Activated CD4-positive, alpha-beta memory T cell treated with anti-CD3 and anti-CD28 coated beads for 36 hours (primary cell): ENCODE data around the gene RIOK1. TPM values are rescaled to one million over a fixed set of nuclear protein-coding genes. Genes with fewer than 3 reads are reported as not detected.

Experiments used
- CTCF ChIA-PET: fragments of 350-600 bp; sonication (Branson Sonifier 250); formaldehyde crosslinking; loops from one replicate; lab custom pipeline; 2021; ENCODE audit warnings: antibody characterized with exemption, inconsistent platforms; lab: Charles Lee
- POLR2A ChIA-PET: fragments of 350-600 bp; sonication (Branson Sonifier 250); formaldehyde crosslinking; loops from one replicate; lab custom pipeline; 2021; ENCODE audit warnings: antibody characterized with exemption; lab: Charles Lee
- DNase-seq: peaks from one replicate; pipeline ENCODE4 v3.0.0-alpha.2; 2020
- H3K27ac Mint-ChIP-seq: one replicate; pipeline ENCODE4 v1.8.0; 2021; ENCODE audit warnings: mixed read lengths
- H3K27me3 Mint-ChIP-seq: one replicate; pipeline ENCODE4 v1.8.0; 2021; ENCODE audit warnings: mixed read lengths
- H3K36me3 Mint-ChIP-seq: one replicate; pipeline ENCODE4 v1.8.0; 2021; ENCODE audit warnings: mixed read lengths
- H3K4me1 Mint-ChIP-seq: one replicate; pipeline ENCODE4 v1.8.0; 2021; ENCODE audit warnings: low read depth, mixed read lengths
- H3K4me3 Mint-ChIP-seq: one replicate; pipeline ENCODE4 v1.8.0; 2021; ENCODE audit warnings: mild to moderate bottlenecking, mixed read lengths
- H3K9me3 Mint-ChIP-seq: one replicate; pipeline ENCODE4 v1.8.0; 2021; ENCODE audit warnings: mixed read lengths
- intact Hi-C: fragments of 100-400 bp; cut with micrococcal nuclease; formaldehyde crosslinking; loops from one replicate; pipeline ENCODE4 v1.15.1; 2023
- total RNA-seq, 2 experiments: library from RNA; stranded (reverse); gene quantifications; one replicate each; pipeline ENCODE4 v1.2.3, GENCODE V29; 2021

The RIOK1 gene
- total RNA-seq, 2 experiments from 2014 or later = 33.5 to 38.7 TPM

DNA sequence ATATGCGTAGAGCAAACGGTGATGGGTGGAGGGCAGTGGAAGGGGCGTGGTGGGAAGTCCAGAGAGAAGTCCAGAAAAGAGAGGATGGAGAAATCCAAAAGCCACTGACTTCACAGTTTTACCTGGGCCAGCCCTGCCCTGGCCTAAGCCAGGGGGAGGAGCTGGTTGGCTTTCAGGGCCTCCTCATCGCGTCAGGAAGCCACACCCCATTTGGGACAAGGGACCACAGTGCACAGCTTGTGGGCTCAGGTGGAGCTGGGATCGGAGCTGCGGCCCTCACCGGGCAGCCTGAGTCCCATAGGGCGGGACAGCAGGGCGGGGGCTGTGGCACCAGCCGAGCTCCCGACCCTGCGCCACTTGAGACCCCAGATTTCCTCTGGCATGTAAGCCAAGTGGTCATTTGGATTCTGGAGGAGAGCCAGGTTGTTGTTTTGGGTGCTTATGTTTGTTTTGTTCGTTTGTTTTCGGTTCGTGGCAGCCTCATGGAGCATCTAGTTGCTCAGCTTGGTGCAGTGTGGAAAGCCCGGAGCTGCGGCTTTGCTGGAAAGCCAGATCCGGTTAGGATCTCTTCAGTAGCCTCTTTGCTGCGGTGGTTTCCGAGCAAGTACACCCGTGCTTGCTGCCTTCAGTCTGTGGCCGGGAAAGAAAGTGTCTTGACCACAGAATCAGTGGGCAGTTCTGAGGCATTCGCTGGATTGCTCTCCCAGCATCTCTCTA, 42.2 kb downstream of the RIOK1 start:
- no peak for DNase-seq
- Mint-ChIP-seq H3K4me3 (no peak overlapping the region), H3K36me3 (no peaks in the 10 kb centered on the region), H3K27ac (no peak overlapping the region), H3K27me3 (no peaks in the 10 kb centered on the region), H3K9me3 (peaks cover 6% of the 10 kb centered on the region), H3K4me1 (no peaks in the 10 kb centered on the region)
- POLR2A ChIA-PET = interaction anchor here (0.6 kb wide), 1 partner anchor 386 kb away, joined by 3 read pairs; no protein-coding TSS in a partner anchor
- intact Hi-C loops = no loop called here
- CTCF ChIA-PET = no interaction called here

DNA sequence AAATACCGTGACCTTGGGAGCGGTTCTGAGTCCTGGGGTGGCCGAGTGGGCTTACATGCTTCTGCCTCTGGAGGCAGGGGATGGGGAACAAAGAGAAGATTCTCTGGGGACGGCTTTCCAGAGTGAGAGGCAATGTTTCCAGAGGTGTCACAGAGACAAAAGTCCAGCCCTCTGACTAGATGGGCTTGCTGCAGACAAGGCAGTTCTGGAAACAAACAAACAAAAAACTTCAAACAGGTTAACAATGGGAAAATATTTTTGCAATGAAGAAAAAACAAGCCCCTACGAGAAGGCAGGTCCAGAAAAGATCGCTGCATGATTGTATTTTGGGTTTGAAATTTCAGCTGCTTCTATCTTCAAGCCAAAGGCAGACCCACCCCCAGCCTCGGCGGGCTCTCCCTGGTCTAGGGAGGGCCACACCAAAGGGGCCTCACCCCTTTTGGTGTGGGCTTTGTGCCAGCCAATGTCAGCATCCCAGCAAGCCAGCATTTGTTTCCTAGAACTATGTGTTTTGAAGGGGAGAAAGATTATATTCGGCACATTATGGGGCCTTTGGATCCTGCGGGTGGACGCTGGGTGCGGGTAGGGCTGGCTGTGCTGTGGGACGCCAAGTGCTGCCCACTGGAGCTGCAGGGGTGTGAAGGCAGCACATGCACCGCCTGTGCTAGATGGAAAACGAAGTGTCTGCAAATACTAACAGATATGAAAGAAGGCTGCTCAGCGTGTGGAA, 42.9 kb downstream of the RIOK1 start:
- intact Hi-C loops = no loop called here
- ChIA-PET POLR2A (no interaction called here), CTCF (no interaction called here)
- H3K4me3 Mint-ChIP-seq = no peak overlapping the region
- no peak for DNase-seq
- H3K9me3 Mint-ChIP-seq = peaks cover 6% of the 10 kb centered on the region
- no peaks in the 10 kb centered on the region for H3K27me3 Mint-ChIP-seq
- no peak overlapping the region for H3K27ac Mint-ChIP-seq
- H3K36me3 Mint-ChIP-seq = no peaks in the 10 kb centered on the region
- no peaks in the 10 kb centered on the region for H3K4me1 Mint-ChIP-seq

DNA sequence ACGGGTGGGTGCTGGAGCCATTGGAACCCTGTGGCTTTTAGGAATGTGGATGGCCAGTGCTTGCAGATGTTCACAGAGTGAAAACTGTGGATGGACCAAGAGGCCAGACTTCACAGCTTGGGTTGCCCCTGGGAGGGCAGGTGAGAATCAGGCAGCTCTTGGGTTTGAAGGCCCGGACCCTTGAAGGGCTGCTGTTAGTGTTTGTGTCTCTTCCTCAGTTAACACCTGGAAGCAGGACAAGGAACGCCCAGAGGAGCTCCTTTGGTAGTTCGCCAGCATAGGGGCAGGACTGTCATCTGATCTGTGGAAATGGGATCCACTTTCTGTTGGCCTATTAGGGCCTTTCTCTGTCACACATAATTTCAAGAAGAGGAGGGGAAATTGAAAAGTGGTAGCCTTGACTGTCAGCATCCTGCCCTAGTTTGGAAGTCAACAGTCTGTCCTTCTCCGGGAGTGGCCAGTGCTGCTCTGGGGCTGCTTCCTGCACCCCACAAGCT, 43.6 kb downstream of the RIOK1 start:
- Mint-ChIP-seq H3K4me3 (no peak overlapping the region), H3K9me3 (peaks cover 6% of the 10 kb centered on the region), H3K4me1 (no peaks in the 10 kb centered on the region), H3K27ac (no peak overlapping the region), H3K36me3 (no peaks in the 10 kb centered on the region), H3K27me3 (no peaks in the 10 kb centered on the region)
- intact Hi-C loops = no loop called here
- ChIA-PET POLR2A (no interaction called here), CTCF (no interaction called here)
- DNase-seq = no peak

DNA sequence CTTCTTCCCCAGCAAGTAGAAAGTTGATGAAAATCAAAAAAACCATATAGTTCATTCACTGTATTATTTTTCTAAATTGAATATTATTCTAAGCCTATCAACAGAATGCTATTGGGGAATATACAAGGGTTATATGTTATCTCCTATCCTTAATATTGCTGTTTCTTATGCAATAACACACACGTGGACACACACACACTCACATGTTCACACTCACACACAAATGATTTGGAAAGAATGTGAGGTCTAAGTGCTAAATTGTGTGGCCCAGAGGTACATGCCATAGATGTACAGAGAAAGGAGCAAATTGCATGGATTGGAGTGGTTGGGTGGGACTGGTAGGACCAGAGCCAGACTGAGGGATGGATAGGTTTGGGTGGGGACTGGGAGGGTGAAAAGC, 45.1 kb downstream of the RIOK1 start:
- Mint-ChIP-seq H3K36me3 (no peaks in the 10 kb centered on the region), H3K4me3 (no peak overlapping the region), H3K27ac (no peak overlapping the region), H3K27me3 (no peaks in the 10 kb centered on the region), H3K4me1 (peaks cover 10% of the 10 kb centered on the region), H3K9me3 (peaks cover 6% of the 10 kb centered on the region)
- intact Hi-C loops = no loop called here
- ChIA-PET CTCF (interaction anchor here (0.6 kb wide), 1 partner anchor 45 kb away, joined by 3 read pairs; the partner anchor contains the start of genes CAGE1 and RIOK1), POLR2A (no interaction called here)
- no peak for DNase-seq

DNA sequence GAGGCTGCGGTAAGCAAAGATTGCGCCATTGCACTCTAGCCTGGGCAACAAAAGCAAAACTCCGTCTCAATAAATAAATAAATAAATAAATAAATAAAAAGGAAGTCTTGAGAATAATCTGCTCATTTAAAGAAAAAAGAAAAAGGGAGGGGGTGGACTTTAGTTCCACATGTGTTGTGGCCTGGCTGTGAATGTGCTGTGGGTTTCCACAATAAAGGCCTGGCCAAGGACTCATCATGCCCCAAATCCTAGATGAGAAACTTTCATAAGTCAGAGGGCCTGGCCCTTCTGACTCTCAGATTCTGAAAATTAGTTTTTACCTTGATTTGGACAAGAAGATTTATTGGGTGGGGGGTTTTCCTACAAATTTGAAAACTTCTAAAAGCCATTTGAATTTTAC, 48.4 kb downstream of the RIOK1 start:
- Mint-ChIP-seq H3K9me3 (peaks cover 8% of the 10 kb centered on the region), H3K4me3 (no peak overlapping the region), H3K36me3 (no peaks in the 10 kb centered on the region), H3K27ac (no peak overlapping the region), H3K4me1 (peaks cover 14% of the 10 kb centered on the region), H3K27me3 (no peaks in the 10 kb centered on the region)
- ChIA-PET CTCF (no interaction called here), POLR2A (no interaction called here)
- no peak for DNase-seq
- intact Hi-C loops = no loop called here

DNA sequence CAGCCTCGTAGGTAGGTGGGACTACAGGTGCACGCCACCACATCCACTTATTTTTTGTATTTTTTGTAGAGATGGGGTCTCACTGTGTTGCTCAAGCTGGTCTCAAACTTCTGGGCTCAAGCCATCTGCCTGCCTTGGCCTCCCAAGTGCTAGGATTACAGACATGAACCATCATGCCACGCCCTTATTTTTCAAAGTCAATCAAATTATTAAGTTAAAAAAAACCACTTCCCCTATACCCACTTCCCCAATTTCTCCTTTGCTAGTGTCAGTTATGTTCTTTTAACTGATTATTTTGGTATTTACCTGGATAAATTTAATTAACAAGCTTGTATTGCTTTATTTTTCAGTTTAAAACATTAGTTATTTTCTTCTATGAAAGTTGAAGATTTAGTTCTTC, 49.6 kb downstream of the RIOK1 start:
- H3K4me3 Mint-ChIP-seq = no peak overlapping the region
- no peaks in the 10 kb centered on the region for H3K27me3 Mint-ChIP-seq
- intact Hi-C loops = no loop called here
- DNase-seq = no peak
- ChIA-PET POLR2A (no interaction called here), CTCF (interaction anchor here (0.6 kb wide), 1 partner anchor 11 kb away, joined by 3 read pairs; no protein-coding TSS in a partner anchor)
- peaks cover 8% of the 10 kb centered on the region for H3K9me3 Mint-ChIP-seq
- peaks cover 14% of the 10 kb centered on the region for H3K4me1 Mint-ChIP-seq
- no peak overlapping the region for H3K27ac Mint-ChIP-seq
- no peaks in the 10 kb centered on the region for H3K36me3 Mint-ChIP-seq

DNA sequence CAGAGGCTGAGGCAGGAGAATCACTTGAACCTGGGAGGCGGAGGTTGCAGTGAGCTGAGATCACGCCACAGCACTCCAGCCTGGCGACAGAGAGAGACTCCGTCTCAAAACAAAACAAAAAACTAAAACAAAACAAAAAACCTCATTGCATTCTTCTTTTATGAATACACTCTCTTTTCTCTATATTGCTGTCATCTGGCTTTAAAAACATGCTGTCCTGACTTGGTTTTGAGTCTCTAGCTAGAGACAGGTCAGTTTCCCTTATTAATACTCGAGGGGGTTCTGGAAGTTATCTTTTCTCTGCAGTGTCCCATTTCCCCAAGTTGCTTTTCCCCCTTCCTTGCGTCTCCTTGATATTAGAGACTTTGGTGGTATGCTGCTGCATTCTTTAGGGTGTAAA, 50.9 kb downstream of the RIOK1 start:
- H3K27me3 Mint-ChIP-seq = no peaks in the 10 kb centered on the region
- H3K4me3 Mint-ChIP-seq = no peak overlapping the region
- H3K9me3 Mint-ChIP-seq = peaks cover 8% of the 10 kb centered on the region
- H3K36me3 Mint-ChIP-seq = no peaks in the 10 kb centered on the region
- peaks cover 14% of the 10 kb centered on the region for H3K4me1 Mint-ChIP-seq
- ChIA-PET POLR2A (no interaction called here), CTCF (no interaction called here)
- no peak for DNase-seq
- intact Hi-C loops = no loop called here
- H3K27ac Mint-ChIP-seq = no peak overlapping the region

DNA sequence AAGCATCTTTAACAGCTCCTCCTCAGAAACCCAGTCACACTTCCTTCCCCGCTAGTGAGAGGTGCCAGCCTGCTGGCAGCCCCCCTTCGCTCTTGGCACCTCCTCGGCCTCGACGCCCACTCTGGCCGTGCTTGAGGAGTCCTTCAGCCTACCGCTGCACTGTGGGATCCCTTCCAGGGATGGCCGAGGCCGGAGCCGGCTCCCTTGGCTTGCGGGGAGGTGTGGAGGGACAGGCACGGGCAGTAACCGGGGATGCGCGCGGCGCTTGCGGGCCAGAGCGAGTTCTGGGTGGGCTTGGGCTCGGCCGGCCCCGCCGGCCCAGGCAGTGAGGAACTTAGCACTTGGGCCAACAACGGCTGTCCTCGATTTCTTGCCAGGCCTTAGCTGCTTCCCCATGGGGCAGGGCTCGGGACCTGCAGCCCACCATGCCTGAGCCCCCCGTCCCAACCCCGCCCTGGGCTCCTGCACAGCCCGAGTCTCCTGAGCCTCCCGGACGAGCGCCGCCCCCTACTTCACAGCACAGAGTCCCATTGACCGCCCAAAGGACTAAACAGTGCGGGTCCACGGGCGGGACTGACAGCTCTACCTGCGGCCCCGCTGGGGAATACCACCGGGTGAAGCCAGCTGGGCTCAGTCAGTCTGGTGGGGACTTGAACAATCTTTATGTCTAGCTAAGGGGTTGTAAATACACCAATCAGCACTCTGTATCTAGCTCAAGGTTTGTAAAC, 51.6 kb downstream of the RIOK1 start:
- DNase-seq = no peak
- CTCF ChIA-PET = no interaction called here
- Mint-ChIP-seq H3K9me3 (peaks cover 2% of the 10 kb centered on the region), H3K4me1 (peaks cover 14% of the 10 kb centered on the region), H3K4me3 (no peak overlapping the region), H3K27me3 (no peaks in the 10 kb centered on the region), H3K36me3 (no peaks in the 10 kb centered on the region), H3K27ac (no peak overlapping the region)
- intact Hi-C loops = no loop called here
- POLR2A ChIA-PET = no interaction called here

DNA sequence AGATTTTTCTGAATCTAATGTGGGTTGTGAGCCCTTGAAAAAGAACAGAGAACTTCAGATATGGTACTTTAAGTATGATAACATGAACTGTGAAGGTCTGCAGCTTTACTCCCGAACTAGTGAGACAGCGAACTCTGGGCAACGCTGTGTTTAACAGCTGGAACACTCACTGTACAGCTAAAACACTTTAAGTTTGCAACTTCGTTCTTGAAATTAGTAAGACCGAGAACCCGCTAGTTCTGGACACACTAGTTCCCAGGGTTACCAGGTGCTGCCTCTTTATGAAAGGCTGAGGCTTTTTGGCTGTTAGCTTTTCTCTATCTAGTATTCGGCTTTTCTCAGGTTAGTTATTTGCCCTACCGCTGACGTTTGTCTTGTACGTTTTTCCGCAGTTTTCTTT, 52.9 kb downstream of the RIOK1 start:
- Mint-ChIP-seq H3K9me3 (peaks cover 2% of the 10 kb centered on the region), H3K36me3 (no peaks in the 10 kb centered on the region), H3K27me3 (peaks cover 1% of the 10 kb centered on the region), H3K27ac (no peak overlapping the region), H3K4me3 (no peak overlapping the region), H3K4me1 (peaks cover 14% of the 10 kb centered on the region)
- ChIA-PET CTCF (no interaction called here), POLR2A (no interaction called here)
- intact Hi-C loops = no loop called here
- DNase-seq = no peak

DNA sequence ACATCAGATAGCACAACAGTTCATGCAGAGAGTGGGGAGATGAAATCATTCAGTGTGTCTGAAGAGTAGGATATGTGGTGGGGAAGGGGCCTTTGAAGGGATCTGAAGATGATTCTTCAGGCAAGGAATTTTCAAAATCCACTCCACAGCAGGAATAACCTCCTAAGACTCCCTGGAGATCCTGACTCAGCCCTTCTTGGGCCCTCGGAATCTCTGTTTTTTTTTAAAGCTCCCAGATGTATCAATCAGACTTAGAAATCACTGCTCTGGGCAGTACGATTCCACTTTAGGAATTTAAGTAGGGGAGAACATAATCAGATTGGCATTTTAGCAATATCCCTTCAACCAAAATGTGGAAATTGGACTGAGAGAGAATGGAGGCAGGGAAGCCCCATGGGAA, 55.5 kb downstream of the RIOK1 start:
- ChIA-PET POLR2A (no interaction called here), CTCF (no interaction called here)
- H3K4me3 Mint-ChIP-seq = no peak overlapping the region
- no peaks in the 10 kb centered on the region for H3K4me1 Mint-ChIP-seq
- peaks cover 1% of the 10 kb centered on the region for H3K27me3 Mint-ChIP-seq
- peaks cover 2% of the 10 kb centered on the region for H3K9me3 Mint-ChIP-seq
- H3K27ac Mint-ChIP-seq = no peak overlapping the region
- no peaks in the 10 kb centered on the region for H3K36me3 Mint-ChIP-seq
- no peak for DNase-seq
- intact Hi-C loops = no loop called here

DNA sequence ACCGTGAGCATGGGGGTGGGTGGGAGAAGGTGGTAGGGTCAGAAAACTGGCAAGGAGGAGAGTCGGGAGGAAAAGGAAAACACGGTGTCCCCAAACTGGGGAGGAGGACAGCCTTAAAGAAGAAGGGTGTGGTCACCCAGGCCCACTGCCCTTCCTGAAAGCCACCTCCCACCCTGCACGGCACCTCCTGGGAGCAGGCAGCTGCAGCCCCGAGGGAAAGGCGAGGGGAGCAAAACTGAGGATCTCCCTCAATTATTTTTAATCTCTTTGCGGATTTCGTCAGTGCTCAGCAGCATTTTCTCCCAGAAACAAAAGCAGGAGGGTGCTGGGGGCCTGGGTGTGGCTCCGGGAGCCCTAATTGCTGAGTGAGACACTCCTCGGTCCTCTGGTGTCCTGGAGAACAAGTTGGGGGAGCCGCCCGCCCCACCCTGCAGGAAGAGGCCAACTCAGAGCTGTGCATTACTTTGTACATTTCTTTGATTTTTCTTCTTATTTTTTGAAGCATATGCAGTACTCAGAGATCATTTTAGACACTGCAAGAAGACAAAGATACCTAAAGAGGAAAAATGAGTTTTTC, 56.4 kb downstream of the RIOK1 start:
- H3K27ac Mint-ChIP-seq = no peak overlapping the region
- no peak overlapping the region for H3K4me3 Mint-ChIP-seq
- no peaks in the 10 kb centered on the region for H3K36me3 Mint-ChIP-seq
- no peak for DNase-seq
- POLR2A ChIA-PET = no interaction called here
- no peaks in the 10 kb centered on the region for H3K4me1 Mint-ChIP-seq
- intact Hi-C loops = no loop called here
- peaks cover 1% of the 10 kb centered on the region for H3K27me3 Mint-ChIP-seq
- CTCF ChIA-PET = no interaction called here
- H3K9me3 Mint-ChIP-seq = peaks cover 2% of the 10 kb centered on the region
